B cell (primary cell): Measurements from ENCODE around the gene NAV2.

Source experiments
- EZH2 ChIP-seq: IDR thresholded peaks from 2 replicates; pipeline ENCODE4 v1.6.1; 2012; ENCODE audit warnings: borderline replicate concordance, low read depth, mild to moderate bottlenecking, moderate library complexity, low read length; ENCODE audit not compliant: insufficient read depth, poor library complexity, severe bottlenecking
- TF ChIP-seq, protein P1 (sequence below): fragments of 200-600 bp; IDR thresholded peaks from one replicate; pipeline ENCODE4 v1.8.0; 2022; ENCODE audit warnings: antibody characterized with exemption, mild to moderate bottlenecking

DNA sequence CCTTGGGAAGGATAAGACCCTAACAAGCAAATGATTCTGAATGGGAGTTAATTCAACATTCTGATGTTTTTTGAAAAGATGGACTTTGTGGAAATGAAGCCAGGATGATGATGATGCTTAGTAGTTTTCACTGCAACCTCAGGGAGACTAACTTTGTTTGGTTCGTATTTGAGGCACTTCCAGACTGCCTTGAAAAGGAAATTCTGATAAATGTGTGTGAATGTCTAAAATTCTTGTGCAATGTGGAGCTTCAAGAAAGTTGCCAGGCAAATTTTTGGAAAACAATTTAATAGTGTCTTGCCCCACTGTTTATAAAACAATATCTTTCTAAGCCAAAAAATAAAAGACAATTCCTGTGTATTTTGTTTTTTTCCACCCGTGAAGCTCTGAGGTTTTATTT lies 11.2 kb upstream of the NAV2 start:
- TF ChIP-seq, protein P1, sequence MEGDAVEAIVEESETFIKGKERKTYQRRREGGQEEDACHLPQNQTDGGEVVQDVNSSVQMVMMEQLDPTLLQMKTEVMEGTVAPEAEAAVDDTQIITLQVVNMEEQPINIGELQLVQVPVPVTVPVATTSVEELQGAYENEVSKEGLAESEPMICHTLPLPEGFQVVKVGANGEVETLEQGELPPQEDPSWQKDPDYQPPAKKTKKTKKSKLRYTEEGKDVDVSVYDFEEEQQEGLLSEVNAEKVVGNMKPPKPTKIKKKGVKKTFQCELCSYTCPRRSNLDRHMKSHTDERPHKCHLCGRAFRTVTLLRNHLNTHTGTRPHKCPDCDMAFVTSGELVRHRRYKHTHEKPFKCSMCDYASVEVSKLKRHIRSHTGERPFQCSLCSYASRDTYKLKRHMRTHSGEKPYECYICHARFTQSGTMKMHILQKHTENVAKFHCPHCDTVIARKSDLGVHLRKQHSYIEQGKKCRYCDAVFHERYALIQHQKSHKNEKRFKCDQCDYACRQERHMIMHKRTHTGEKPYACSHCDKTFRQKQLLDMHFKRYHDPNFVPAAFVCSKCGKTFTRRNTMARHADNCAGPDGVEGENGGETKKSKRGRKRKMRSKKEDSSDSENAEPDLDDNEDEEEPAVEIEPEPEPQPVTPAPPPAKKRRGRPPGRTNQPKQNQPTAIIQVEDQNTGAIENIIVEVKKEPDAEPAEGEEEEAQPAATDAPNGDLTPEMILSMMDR: no peak
- TF ChIP-seq EZH2: no peak
